A673 (cell line): ENCODE results near the gene DLG2. TPM values are rescaled to one million over a fixed set of nuclear protein-coding genes. Genes with fewer than 3 reads are reported as not detected.

Source experiments
- BruUV-seq: library from RNA; stranded (reverse); fragments of 400-500 nt; replicated peaks from 2 replicates; lab custom pipeline; 2021; lab: Mats Ljungman, UMichigan
- CTCF ChIA-PET: fragments of 300-600 bp; sonication (Branson Sonifier 250); formaldehyde crosslinking; loops from one replicate; lab custom pipeline; 2022; ENCODE audit warnings: antibody characterized with exemption; lab: Charles Lee
- POLR2A ChIA-PET: fragments of 300-600 bp; sonication (Branson Sonifier 250); formaldehyde crosslinking; loops from one replicate; lab custom pipeline; 2022; ENCODE audit warnings: antibody characterized with exemption; ENCODE audit not compliant: low non-redundant PET; lab: Charles Lee
- DNase-seq: peaks from one replicate; pipeline ENCODE4 v3.0.0-alpha.2; 2015; ENCODE audit warnings: low spot score
- H3K27ac ChIP-seq: fragments of 200-600 bp; sonication (generic); 2 replicates; pipeline ENCODE4 v1.5.1; 2016; ENCODE audit warnings: mixed run types, low read depth, mild to moderate bottlenecking, mixed read lengths, antibody characterized with exemption, low read length; ENCODE audit not compliant: poor library complexity, severe bottlenecking
- H3K27me3 ChIP-seq: fragments of 200-600 bp; sonication (generic); replicated peaks from 2 replicates; pipeline ENCODE4 v1.6.1; 2017; ENCODE audit warnings: mixed run types, low read depth, mild to moderate bottlenecking, mixed read lengths, antibody characterized with exemption, low read length; ENCODE audit not compliant: insufficient read depth, poor library complexity
- H3K36me3 ChIP-seq: fragments of 200-600 bp; sonication (generic); 2 replicates; pipeline ENCODE4 v1.6.1; 2016; ENCODE audit warnings: mixed run types, mild to moderate bottlenecking, mixed read lengths, antibody characterized with exemption, low read length; ENCODE audit not compliant: insufficient read depth, poor library complexity, severe bottlenecking
- H3K4me1 ChIP-seq: fragments of 200-600 bp; sonication (generic); 2 replicates; pipeline ENCODE4 v1.6.1; 2017; ENCODE audit warnings: mixed run types, mild to moderate bottlenecking, mixed read lengths, antibody characterized with exemption, low read length; ENCODE audit not compliant: insufficient read depth, poor library complexity, severe bottlenecking
- H3K4me3 ChIP-seq: fragments of 200-600 bp; sonication (generic); 2 replicates; pipeline ENCODE4 v1.5.1; 2016; ENCODE audit warnings: low read depth, mixed run types, mild to moderate bottlenecking, mixed read lengths, low read length; ENCODE audit not compliant: poor library complexity, severe bottlenecking
- H3K9me3 ChIP-seq: fragments of 200-600 bp; sonication (generic); 2 replicates; pipeline ENCODE4 v1.6.1; 2016; ENCODE audit warnings: mixed run types, low read depth, mild to moderate bottlenecking, mixed read lengths, antibody characterized with exemption, low read length; ENCODE audit not compliant: poor library complexity, severe bottlenecking
- EZH2 ChIP-seq: fragments of 200-600 bp; sonication (generic); IDR thresholded peaks from 2 replicates; pipeline ENCODE4 v1.6.1; 2017; ENCODE audit warnings: borderline replicate concordance, low read depth, mild to moderate bottlenecking, mixed read lengths, antibody characterized with exemption, low read length; ENCODE audit not compliant: poor library complexity, severe bottlenecking
- intact Hi-C: fragments of 100-400 bp; cut with micrococcal nuclease; formaldehyde crosslinking; loops from one replicate; pipeline ENCODE4 v1.10.0; 2022; ENCODE audit not compliant: unreplicated experiment
- total RNA-seq: library from RNA; stranded (reverse); gene quantifications from 2 replicates; pipeline ENCODE4 v1.2.3, GENCODE V29; 2021
- TF ChIP-seq, protein P1 (sequence below): fragments of 300-800, 200-600 bp; sonication (generic); conservative IDR thresholded peaks from 2 replicates; pipeline ENCODE4 v1.5.1; 2017; ENCODE audit warnings: low read depth, mild to moderate bottlenecking, antibody characterized with exemption, low read length, moderate library complexity, mixed read lengths

Gene DLG2
- total RNA-seq, 1 experiment from 2014 or later: 277 TPM

DNA sequence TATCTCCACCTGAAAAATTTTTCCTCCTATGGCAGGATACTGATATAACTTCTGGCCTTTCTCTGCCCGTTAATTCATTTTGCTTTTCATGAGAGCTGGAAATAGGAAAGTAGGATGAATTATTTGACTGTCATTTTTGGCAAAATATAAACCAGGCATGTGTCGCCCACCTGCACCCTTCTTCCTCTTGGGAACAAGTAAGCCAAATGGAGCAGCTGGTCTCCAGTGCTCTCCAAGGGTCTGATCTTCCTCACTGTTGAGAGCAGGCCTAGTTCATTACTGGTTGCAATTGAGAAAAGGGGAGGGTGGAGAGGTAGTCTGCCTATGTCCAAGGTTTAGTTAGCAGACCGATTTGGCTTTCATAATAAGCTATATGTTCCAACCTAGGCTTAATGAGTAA, 582.2 kb downstream of the DLG2 start:
- TF ChIP-seq EZH2: no peak
- TF ChIP-seq, protein P1, sequence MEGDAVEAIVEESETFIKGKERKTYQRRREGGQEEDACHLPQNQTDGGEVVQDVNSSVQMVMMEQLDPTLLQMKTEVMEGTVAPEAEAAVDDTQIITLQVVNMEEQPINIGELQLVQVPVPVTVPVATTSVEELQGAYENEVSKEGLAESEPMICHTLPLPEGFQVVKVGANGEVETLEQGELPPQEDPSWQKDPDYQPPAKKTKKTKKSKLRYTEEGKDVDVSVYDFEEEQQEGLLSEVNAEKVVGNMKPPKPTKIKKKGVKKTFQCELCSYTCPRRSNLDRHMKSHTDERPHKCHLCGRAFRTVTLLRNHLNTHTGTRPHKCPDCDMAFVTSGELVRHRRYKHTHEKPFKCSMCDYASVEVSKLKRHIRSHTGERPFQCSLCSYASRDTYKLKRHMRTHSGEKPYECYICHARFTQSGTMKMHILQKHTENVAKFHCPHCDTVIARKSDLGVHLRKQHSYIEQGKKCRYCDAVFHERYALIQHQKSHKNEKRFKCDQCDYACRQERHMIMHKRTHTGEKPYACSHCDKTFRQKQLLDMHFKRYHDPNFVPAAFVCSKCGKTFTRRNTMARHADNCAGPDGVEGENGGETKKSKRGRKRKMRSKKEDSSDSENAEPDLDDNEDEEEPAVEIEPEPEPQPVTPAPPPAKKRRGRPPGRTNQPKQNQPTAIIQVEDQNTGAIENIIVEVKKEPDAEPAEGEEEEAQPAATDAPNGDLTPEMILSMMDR: no peak
- no peak overlapping the region for H3K4me3 ChIP-seq
- H3K27ac ChIP-seq: no peak overlapping the region
- no peaks in the 10 kb centered on the region for H3K36me3 ChIP-seq
- no peaks in the 10 kb centered on the region for H3K9me3 ChIP-seq
- ChIA-PET POLR2A (no interaction called here), CTCF (no interaction called here)
- no TSS peak for BruUV-seq
- no peaks in the 10 kb centered on the region for H3K4me1 ChIP-seq
- intact Hi-C loops: no loop called here
- H3K27me3 ChIP-seq: no peaks in the 10 kb centered on the region
- no peak for DNase-seq

DNA sequence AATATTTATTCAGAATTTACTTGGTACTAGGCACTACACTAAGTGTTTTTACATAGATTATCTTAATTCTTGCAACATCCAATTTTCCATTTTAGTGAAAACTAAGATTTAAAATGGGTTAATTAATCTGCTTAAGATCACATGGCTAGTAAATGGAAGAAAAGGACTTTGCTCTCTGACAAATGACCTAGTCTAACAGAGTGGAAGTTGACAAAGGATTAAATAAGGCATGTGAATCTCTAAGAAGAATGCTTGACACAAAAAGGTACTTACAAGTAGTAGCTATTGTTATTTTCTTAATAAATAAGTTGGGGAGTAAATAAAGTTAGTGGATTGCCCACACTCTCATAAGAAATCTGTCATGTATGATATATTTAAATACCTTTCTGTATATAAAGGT, 584.8 kb downstream of the DLG2 start:
- H3K27me3 ChIP-seq: no peaks in the 10 kb centered on the region
- POLR2A ChIA-PET: no interaction called here
- BruUV-seq: no TSS peak
- TF ChIP-seq, protein P1: no peak
- no peak for TF ChIP-seq EZH2
- H3K9me3 ChIP-seq: no peaks in the 10 kb centered on the region
- CTCF ChIA-PET: no interaction called here
- no peak overlapping the region for H3K27ac ChIP-seq
- no peaks in the 10 kb centered on the region for H3K36me3 ChIP-seq
- intact Hi-C loops: no loop called here
- DNase-seq: no peak
- no peak overlapping the region for H3K4me3 ChIP-seq
- H3K4me1 ChIP-seq: no peaks in the 10 kb centered on the region

DNA sequence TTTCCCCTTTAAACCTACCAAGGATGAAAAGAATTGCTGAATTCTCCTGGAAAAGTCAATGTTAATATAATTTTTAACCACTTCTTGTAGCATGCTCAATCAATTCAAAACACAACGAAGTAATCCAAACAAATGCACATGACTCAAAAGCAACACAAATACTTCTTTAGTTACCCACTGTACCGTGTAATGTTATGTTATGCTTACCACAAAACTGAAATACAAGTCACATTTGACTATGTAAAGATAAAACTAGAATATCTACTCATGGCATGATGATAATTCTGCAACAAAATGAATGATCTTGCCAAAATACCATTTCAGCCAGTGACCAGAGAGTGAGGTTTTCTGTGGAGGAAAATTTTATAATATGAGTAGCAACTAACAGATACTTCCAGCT, 587.0 kb downstream of the DLG2 start:
- H3K27ac ChIP-seq: no peak overlapping the region

More for the DNA sequence above, 587.0 kb downstream of the DLG2 start:
- DNase-seq: no peak
- ChIA-PET POLR2A (no interaction called here), CTCF (no interaction called here)
- Histone ChIP-seq H3K4me1 (no peaks in the 10 kb centered on the region), H3K27me3 (no peaks in the 10 kb centered on the region), H3K4me3 (no peak overlapping the region), H3K9me3 (no peaks in the 10 kb centered on the region), H3K36me3 (no peaks in the 10 kb centered on the region)
- no TSS peak for BruUV-seq
- intact Hi-C loops: no loop called here
- TF ChIP-seq, protein P1: no peak
- TF ChIP-seq EZH2: no peak
